ENCODE results near the gene PLEKHA4. TPM values are rescaled to one million over a fixed set of nuclear protein-coding genes. Genes with fewer than 3 reads are reported as not detected.

Gene PLEKHA4
- total and polyA plus RNA-seq, 9 of the 15 experiments (the other 6 are each of a cell fraction or from before 2014, with no cell fraction given) = 0.07 to 30.8 (median 11.4) TPM

DNA sequence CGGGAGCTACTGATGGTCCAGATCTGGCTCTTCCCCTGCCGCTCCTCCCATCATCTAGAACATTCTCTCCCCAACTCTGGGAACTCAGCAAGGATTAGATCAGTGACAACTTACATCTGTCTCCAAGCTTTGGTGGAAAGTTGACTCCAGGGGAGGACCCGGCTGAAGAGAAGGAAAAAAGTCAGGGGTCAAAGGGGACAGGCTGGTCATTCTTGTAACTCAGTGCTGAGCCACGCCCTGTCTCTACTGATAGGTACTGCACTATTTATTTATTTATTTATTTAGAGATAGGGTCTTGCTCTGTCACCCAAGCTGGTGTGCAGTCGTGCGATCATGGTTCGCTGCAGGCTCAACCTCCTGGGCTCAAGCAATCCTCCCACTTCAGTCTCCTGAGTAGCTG is 14.3 kb downstream of the PLEKHA4 start (continued):
- TF ChIP-seq, protein P1, sequence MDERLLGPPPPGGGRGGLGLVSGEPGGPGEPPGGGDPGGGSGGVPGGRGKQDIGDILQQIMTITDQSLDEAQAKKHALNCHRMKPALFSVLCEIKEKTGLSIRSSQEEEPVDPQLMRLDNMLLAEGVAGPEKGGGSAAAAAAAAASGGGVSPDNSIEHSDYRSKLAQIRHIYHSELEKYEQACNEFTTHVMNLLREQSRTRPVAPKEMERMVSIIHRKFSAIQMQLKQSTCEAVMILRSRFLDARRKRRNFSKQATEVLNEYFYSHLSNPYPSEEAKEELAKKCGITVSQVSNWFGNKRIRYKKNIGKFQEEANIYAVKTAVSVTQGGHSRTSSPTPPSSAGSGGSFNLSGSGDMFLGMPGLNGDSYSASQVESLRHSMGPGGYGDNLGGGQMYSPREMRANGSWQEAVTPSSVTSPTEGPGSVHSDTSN (CRISPR knock-in tag; IDR thresholded peaks at IDR 0.05; ENCODE audit: low read depth) = no peak
- TF ChIP-seq, protein P1 (tag; conservative IDR thresholded peaks at IDR 0.05; ENCODE audit: low read depth) = no peak
- TF ChIP-seq U2AF1 (optimal IDR thresholded peaks at IDR 0.05; ENCODE audit: low read depth, low read length) = no peak
- no peak for TF ChIP-seq SAP30 (IDR thresholded peaks at IDR 0.05; ENCODE audit: borderline replicate concordance, insufficient read depth, low read depth, low read length, poor library complexity, severe bottlenecking)
- no peak for TF ChIP-seq SMARCC2 (IDR thresholded peaks at IDR 0.05; ENCODE audit: low read depth)
- TF ChIP-seq, protein P2, sequence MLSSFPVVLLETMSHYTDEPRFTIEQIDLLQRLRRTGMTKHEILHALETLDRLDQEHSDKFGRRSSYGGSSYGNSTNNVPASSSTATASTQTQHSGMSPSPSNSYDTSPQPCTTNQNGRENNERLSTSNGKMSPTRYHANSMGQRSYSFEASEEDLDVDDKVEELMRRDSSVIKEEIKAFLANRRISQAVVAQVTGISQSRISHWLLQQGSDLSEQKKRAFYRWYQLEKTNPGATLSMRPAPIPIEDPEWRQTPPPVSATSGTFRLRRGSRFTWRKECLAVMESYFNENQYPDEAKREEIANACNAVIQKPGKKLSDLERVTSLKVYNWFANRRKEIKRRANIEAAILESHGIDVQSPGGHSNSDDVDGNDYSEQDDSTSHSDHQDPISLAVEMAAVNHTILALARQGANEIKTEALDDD (IDR thresholded peaks at IDR 0.05) = peak; percentile 12; the same call in 1 of the 2 replicates
- TF ChIP-seq PCBP1 (IDR thresholded peaks at IDR 0.05; ENCODE audit: low read depth, low read length, poor library complexity, severe bottlenecking) = no peak
- TF ChIP-seq MAFK (IDR thresholded peaks at IDR 0.05; ENCODE audit: low read length) = no peak
- TF ChIP-seq, protein P3, sequence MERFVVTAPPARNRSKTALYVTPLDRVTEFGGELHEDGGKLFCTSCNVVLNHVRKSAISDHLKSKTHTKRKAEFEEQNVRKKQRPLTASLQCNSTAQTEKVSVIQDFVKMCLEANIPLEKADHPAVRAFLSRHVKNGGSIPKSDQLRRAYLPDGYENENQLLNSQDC (CRISPR knock-in tag; IDR thresholded peaks at IDR 0.05) = no peak
- TF ChIP-seq, protein P4, sequence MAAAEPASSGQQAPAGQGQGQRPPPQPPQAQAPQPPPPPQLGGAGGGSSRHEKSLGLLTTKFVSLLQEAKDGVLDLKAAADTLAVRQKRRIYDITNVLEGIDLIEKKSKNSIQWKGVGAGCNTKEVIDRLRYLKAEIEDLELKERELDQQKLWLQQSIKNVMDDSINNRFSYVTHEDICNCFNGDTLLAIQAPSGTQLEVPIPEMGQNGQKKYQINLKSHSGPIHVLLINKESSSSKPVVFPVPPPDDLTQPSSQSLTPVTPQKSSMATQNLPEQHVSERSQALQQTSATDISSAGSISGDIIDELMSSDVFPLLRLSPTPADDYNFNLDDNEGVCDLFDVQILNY (CRISPR knock-in tag; IDR thresholded peaks at IDR 0.05) = no peak
- TF ChIP-seq, protein P5, sequence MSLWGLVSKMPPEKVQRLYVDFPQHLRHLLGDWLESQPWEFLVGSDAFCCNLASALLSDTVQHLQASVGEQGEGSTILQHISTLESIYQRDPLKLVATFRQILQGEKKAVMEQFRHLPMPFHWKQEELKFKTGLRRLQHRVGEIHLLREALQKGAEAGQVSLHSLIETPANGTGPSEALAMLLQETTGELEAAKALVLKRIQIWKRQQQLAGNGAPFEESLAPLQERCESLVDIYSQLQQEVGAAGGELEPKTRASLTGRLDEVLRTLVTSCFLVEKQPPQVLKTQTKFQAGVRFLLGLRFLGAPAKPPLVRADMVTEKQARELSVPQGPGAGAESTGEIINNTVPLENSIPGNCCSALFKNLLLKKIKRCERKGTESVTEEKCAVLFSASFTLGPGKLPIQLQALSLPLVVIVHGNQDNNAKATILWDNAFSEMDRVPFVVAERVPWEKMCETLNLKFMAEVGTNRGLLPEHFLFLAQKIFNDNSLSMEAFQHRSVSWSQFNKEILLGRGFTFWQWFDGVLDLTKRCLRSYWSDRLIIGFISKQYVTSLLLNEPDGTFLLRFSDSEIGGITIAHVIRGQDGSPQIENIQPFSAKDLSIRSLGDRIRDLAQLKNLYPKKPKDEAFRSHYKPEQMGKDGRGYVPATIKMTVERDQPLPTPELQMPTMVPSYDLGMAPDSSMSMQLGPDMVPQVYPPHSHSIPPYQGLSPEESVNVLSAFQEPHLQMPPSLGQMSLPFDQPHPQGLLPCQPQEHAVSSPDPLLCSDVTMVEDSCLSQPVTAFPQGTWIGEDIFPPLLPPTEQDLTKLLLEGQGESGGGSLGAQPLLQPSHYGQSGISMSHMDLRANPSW (CRISPR knock-in tag; IDR thresholded peaks at IDR 0.05) = no peak
- TF ChIP-seq CREM (IDR thresholded peaks at IDR 0.05; ENCODE audit: low read depth) = no peak
- no peak for TF ChIP-seq SOX6 (IDR thresholded peaks at IDR 0.05)
- no peak for TF ChIP-seq ZNF384 (IDR thresholded peaks at IDR 0.05; ENCODE audit: low read depth, low read length)
- TF ChIP-seq SMARCA4 (IDR thresholded peaks at IDR 0.05) = 0 out of 2 replicates have a peak, but pooled peaks have one; percentile 36
- TF ChIP-seq, protein P6, sequence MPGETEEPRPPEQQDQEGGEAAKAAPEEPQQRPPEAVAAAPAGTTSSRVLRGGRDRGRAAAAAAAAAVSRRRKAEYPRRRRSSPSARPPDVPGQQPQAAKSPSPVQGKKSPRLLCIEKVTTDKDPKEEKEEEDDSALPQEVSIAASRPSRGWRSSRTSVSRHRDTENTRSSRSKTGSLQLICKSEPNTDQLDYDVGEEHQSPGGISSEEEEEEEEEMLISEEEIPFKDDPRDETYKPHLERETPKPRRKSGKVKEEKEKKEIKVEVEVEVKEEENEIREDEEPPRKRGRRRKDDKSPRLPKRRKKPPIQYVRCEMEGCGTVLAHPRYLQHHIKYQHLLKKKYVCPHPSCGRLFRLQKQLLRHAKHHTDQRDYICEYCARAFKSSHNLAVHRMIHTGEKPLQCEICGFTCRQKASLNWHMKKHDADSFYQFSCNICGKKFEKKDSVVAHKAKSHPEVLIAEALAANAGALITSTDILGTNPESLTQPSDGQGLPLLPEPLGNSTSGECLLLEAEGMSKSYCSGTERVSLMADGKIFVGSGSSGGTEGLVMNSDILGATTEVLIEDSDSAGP (CRISPR knock-in tag; IDR thresholded peaks at IDR 0.05) = no peak
- no peak for TF ChIP-seq ZZZ3 (IDR thresholded peaks at IDR 0.05)
- TF ChIP-seq RFX7 (CRISPR knock-in tag; IDR thresholded peaks at IDR 0.05) = no peak
- no peak for TF ChIP-seq MYNN (IDR thresholded peaks at IDR 0.05)
- TF ChIP-seq MYNN (CRISPR knock-in tag; IDR thresholded peaks at IDR 0.05) = no peak
- 0 out of 2 replicates have a peak, but pooled peaks have one; percentile 9 for TF ChIP-seq NFE2 (IDR thresholded peaks at IDR 0.05; ENCODE audit: low read depth)
- TF ChIP-seq ARNT (IDR thresholded peaks at IDR 0.05) = no peak
